C4-2B (cell line): ENCODE measurements around the gene ZCWPW1.

ENCODE experiments used
- ZFX ChIP-seq: fragments of 450-650 bp; IDR thresholded peaks from 2 replicates; pipeline ENCODE4 v1.6.1; 2017
- TF ChIP-seq, protein P1 (sequence below): fragments of 450-650 bp; conservative IDR thresholded peaks from 2 replicates; pipeline ENCODE4 v1.5.1; 2017; ENCODE audit warnings: mild to moderate bottlenecking

GRCh38 chr7:100431286-100431735, 2.8 kb upstream of the ZCWPW1 start:
- TF ChIP-seq, protein P1, sequence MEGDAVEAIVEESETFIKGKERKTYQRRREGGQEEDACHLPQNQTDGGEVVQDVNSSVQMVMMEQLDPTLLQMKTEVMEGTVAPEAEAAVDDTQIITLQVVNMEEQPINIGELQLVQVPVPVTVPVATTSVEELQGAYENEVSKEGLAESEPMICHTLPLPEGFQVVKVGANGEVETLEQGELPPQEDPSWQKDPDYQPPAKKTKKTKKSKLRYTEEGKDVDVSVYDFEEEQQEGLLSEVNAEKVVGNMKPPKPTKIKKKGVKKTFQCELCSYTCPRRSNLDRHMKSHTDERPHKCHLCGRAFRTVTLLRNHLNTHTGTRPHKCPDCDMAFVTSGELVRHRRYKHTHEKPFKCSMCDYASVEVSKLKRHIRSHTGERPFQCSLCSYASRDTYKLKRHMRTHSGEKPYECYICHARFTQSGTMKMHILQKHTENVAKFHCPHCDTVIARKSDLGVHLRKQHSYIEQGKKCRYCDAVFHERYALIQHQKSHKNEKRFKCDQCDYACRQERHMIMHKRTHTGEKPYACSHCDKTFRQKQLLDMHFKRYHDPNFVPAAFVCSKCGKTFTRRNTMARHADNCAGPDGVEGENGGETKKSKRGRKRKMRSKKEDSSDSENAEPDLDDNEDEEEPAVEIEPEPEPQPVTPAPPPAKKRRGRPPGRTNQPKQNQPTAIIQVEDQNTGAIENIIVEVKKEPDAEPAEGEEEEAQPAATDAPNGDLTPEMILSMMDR, result no peak
- TF ChIP-seq ZFX, result no peak
